HepG2 (cell line): Measurements from ENCODE around the gene PUS3. TPM values are rescaled to one million over a fixed set of nuclear protein-coding genes. Genes with fewer than 3 reads are reported as not detected.

ENCODE experiments used
- ATAC-seq: fragments of 200-7000 bp; cut with Tn5 transposase; 3 replicates; pipeline ENCODE4 v1.9.1; 2020; ENCODE audit warnings: mild to moderate bottlenecking, moderate library complexity
- BruUV-seq: library from RNA; stranded (reverse); fragments of 400-500 nt; replicated peaks from 2 replicates; lab custom pipeline; 2021; lab: Mats Ljungman, UMichigan
- CTCF ChIA-PET: fragments of 300-600 bp; formaldehyde crosslinking; extraction: SDS; loops from one replicate; lab custom pipeline; 2021; ENCODE audit warnings: low total read pairs, inconsistent platforms, low intra/inter-chr PET ratio; lab: Yijun Ruan, JAX
- POLR2A ChIA-PET: fragments of 350-600 bp; sonication (Branson Sonifier 250); formaldehyde crosslinking; loops from one replicate; lab custom pipeline; 2020; ENCODE audit warnings: antibody characterized with exemption, inconsistent platforms; lab: Yijun Ruan, JAX
- DNase-seq: peaks from one replicate; pipeline ENCODE4 v3.0.0-alpha.2; 2015; ENCODE audit warnings: low spot score
- FAIRE-seq: peaks from 3 replicates; lab custom pipeline; 2011; peaks lifted over from hg19 to GRCh38; lab: Jason Lieb, UNC
- H2AFZ ChIP-seq: one replicate; pipeline ENCODE4 v1.6.1; 2011; ENCODE audit warnings: low read length, inconsistent platforms
- H3K27ac ChIP-seq: fragments of 300-600 bp; 3 replicates; pipeline ENCODE4 v1.8.0; 2011; ENCODE audit warnings: mixed run types, mild to moderate bottlenecking, mixed read lengths, low read length, inconsistent platforms; ENCODE audit not compliant: insufficient read depth; ENCODE audit errors: extremely low read length
- H3K27me3 ChIP-seq, 2 experiments: fragments of 200-600 bp in 1 of 2; 2 replicates in 1 of 2; 3 replicates in 1 of 2; pipeline versions ENCODE4 v1.6.0 to v1.8.0; 2011; ENCODE audit warnings: low read length in 2 of 2, mild to moderate bottlenecking in 2 of 2, moderate library complexity in 2 of 2, inconsistent platforms in 1 of 2; ENCODE audit not compliant: insufficient read depth in 2 of 2, control insufficient read depth in 1 of 2
- H3K36me3 ChIP-seq, 2 experiments: fragments of 200-600 bp in 1 of 2; replicated peaks in 1 of 2; 2 replicates in 1 of 2; 3 replicates in 1 of 2; pipeline versions ENCODE4 v1.5.1 to v1.8.0; 2011; ENCODE audit warnings: low read length in 2 of 2, inconsistent platforms in 1 of 2; ENCODE audit not compliant: insufficient read depth in 2 of 2, control insufficient read depth in 1 of 2
- H3K4me1 ChIP-seq: 2 replicates; pipeline ENCODE4 v1.5.1; 2012; ENCODE audit warnings: low read length, inconsistent platforms; ENCODE audit not compliant: insufficient read depth
- H3K4me2 ChIP-seq: 2 replicates; pipeline ENCODE4 v1.6.0; 2011; ENCODE audit warnings: low read depth, low read length, inconsistent platforms
- H3K4me3 ChIP-seq, 3 experiments: fragments of 200-600 bp in 1 of 3; sonication (generic), shearing (Covaris generic) in 1 of 3; replicated peaks in 1 of 3; 2 replicates each; pipeline ENCODE4 v1.5.1; 2011 to 2016; ENCODE audit warnings: low read length in 3 of 3, inconsistent platforms in 2 of 3, low read depth in 2 of 3, mild to moderate bottlenecking in 2 of 3, control low read depth in 1 of 3, mixed read lengths in 1 of 3; ENCODE audit not compliant: insufficient read depth in 1 of 3
- H3K79me2 ChIP-seq: one replicate; pipeline ENCODE4 v1.6.1; 2011; ENCODE audit warnings: low read length, inconsistent platforms; ENCODE audit not compliant: insufficient read depth
- H3K9ac ChIP-seq: 2 replicates; pipeline ENCODE4 v1.6.0; 2011; ENCODE audit warnings: mild to moderate bottlenecking, low read depth, low read length, inconsistent platforms; ENCODE audit not compliant: insufficient read depth
- H3K9me3 ChIP-seq: 2 replicates; pipeline ENCODE4 v1.5.1; 2012; ENCODE audit warnings: mild to moderate bottlenecking, low read length
- H4K20me1 ChIP-seq: 2 replicates; pipeline ENCODE4 v1.6.0; 2011; ENCODE audit warnings: inconsistent platforms, mild to moderate bottlenecking, low read length, moderate library complexity; ENCODE audit not compliant: insufficient read depth
- ARHGAP35 ChIP-seq: sonication (generic); formaldehyde crosslinking; IDR thresholded peaks from 2 replicates; pipeline ENCODE4 v1.9.0; 2022; ENCODE audit warnings: mild to moderate bottlenecking, inconsistent platforms, moderate library complexity, missing genetic modification reagents, borderline replicate concordance
- EP300 ChIP-seq, 3 experiments: sonication (generic) in 1 of 3; formaldehyde crosslinking in 1 of 3; IDR thresholded peaks; 2 replicates each; pipeline versions ENCODE4 v1.5.1 to v1.6.1; 2011 to 2020; ENCODE audit warnings: low read depth in 2 of 3, low read length in 2 of 3, borderline replicate concordance in 1 of 3, improper control_type of control experiment in 1 of 3, mild to moderate bottlenecking in 1 of 3, missing genetic modification reagents in 1 of 3, moderate library complexity in 1 of 3
- GFI1 ChIP-seq: sonication (generic); formaldehyde crosslinking; IDR thresholded peaks from 2 replicates; pipeline ENCODE4 v1.5.0; 2020; ENCODE audit warnings: missing genetic modification reagents, mild to moderate bottlenecking, borderline replicate concordance
- SRSF9 ChIP-seq: fragments of 200-400 bp; formaldehyde crosslinking; IDR thresholded peaks from 2 replicates; pipeline ENCODE4 v1.6.1; 2018; ENCODE audit warnings: borderline replicate concordance, mild to moderate bottlenecking, low read depth, low read length; ENCODE audit not compliant: insufficient read depth, poor library complexity, severe bottlenecking
- TBX3 ChIP-seq: fragments of 450-650 bp; IDR thresholded peaks from 2 replicates; pipeline ENCODE4 v1.6.1; 2017; ENCODE audit warnings: antibody characterized with exemption, mild to moderate bottlenecking, inconsistent platforms, borderline replicate concordance
- THAP7 ChIP-seq: sonication (generic); formaldehyde crosslinking; IDR thresholded peaks from 2 replicates; pipeline ENCODE4 v1.8.1; 2023; ENCODE audit warnings: mild to moderate bottlenecking, missing genetic modification reagents
- YEATS2 ChIP-seq: sonication (generic); formaldehyde crosslinking; IDR thresholded peaks from 2 replicates; pipeline ENCODE4 v1.4.0; 2020; ENCODE audit warnings: missing genetic modification reagents, borderline replicate concordance
- ZHX2 ChIP-seq, 2 experiments: sonication (generic) in 1 of 2; formaldehyde crosslinking in 1 of 2; IDR thresholded peaks; 2 replicates each; pipeline versions ENCODE4 v1.6.1 to v1.9.0; 2014 to 2022; ENCODE audit warnings: antibody characterized with exemption in 1 of 2, borderline replicate concordance in 1 of 2, inconsistent platforms in 1 of 2, low read depth in 1 of 2, missing genetic modification reagents in 1 of 2
- ZMYM3 ChIP-seq: sonication (generic); formaldehyde crosslinking; IDR thresholded peaks from 2 replicates; pipeline ENCODE4 v1.5.1; 2020; ENCODE audit warnings: mild to moderate bottlenecking, missing genetic modification reagents
- ZNF607 ChIP-seq: sonication (generic); formaldehyde crosslinking; IDR thresholded peaks from 2 replicates; pipeline ENCODE4 v1.5.1; 2020; ENCODE audit warnings: missing genetic modification reagents, mild to moderate bottlenecking, borderline replicate concordance
- ZNF749 ChIP-seq: sonication (generic); formaldehyde crosslinking; IDR thresholded peaks from 2 replicates; pipeline ENCODE4 v1.8.0; 2022; ENCODE audit warnings: mild to moderate bottlenecking, missing genetic modification reagents, moderate library complexity, borderline replicate concordance
- ZNF75D ChIP-seq: sonication (generic); formaldehyde crosslinking; IDR thresholded peaks from 2 replicates; pipeline ENCODE4 v1.8.1; 2023; ENCODE audit warnings: missing genetic modification reagents, mild to moderate bottlenecking, borderline replicate concordance
- WGBS: methylation state at CpG from one replicate; pipeline ENCODE4 v1.1.6; 2017; ENCODE audit warnings: low lambda C conversion rate; 5-methylcytosine and 5-hydroxymethylcytosine counted together
- in situ Hi-C: cut with HindIII; loops from 2 replicates; pipeline ENCODE4 v1.10.0; 2017; ENCODE audit warnings: low pct_unique_long_range_greater_than_20kb; ENCODE audit not compliant: extremely low pct_ligation_motif_present
- intact Hi-C: fragments of 100-400 bp; cut with micrococcal nuclease; formaldehyde crosslinking; loops from one replicate; pipeline ENCODE4 v1.10.0; 2022; ENCODE audit not compliant: unreplicated experiment
- polyA plus RNA-seq, 8 experiments: library from polyadenylated mRNA; depleted of rRNA in 3 of 8; stranded (reverse) in 7 of 8; unstranded in 1 of 8; fragments of >200 nt; fragmentation: Illumina TruSeq in 4 of 8; extraction: Trizol in 4 of 8; gene quantifications; 2 replicates each; pipeline versions ENCODE4 v1.2.1 to v1.2.3, GENCODE V29; 2011 to 2016; ENCODE audit warnings: low read depth in 4 of 8, missing spikeins in 1 of 8, mixed read lengths in 1 of 8; ENCODE audit not compliant: insufficient read depth in 1 of 8
- total RNA-seq, 5 experiments: library from RNA; depleted of rRNA; stranded (reverse); fragments of >200 nt; fragmentation: Illumina TruSeq; extraction: Trizol; gene quantifications; 2 replicates each; pipeline ENCODE4 v1.2.3, GENCODE V29; 2016; ENCODE audit warnings: low read depth in 1 of 5

PUS3 gene
- total and polyA plus RNA-seq, 2 of the 13 experiments (the other 11 are each of a cell fraction or from before 2014, with no cell fraction given): 6.0 to 18.2 TPM

- no peaks in the 10 kb centered on the region for H3K79me2 ChIP-seq
- ChIA-PET CTCF (no interaction called here), POLR2A (interaction anchor here (1.4 kb wide), 1 partner anchor 242 kb away, joined by 4 read pairs; no protein-coding TSS in a partner anchor)
- H3K27me3 ChIP-seq: peaks cover 0 to 3% of the 10 kb centered on the region in 2 experiments; a peak in 1 of 5 replicates
- no peak overlapping the region for H3K27ac ChIP-seq
- no TSS peak for BruUV-seq
- in situ Hi-C loops: loop anchor here (5.0 kb wide), 1 partner anchor 118 kb away; the partner anchor contains the start of gene CDON
- peak overlapping the region; percentile 56; the same call in 1 of the 2 replicates for H3K4me2 ChIP-seq
- no peak overlapping the region for H3K4me3 ChIP-seq
- no peaks in the 10 kb centered on the region for H3K9me3 ChIP-seq
- no peak overlapping the region for H3K9ac ChIP-seq
- FAIRE-seq (no peak), DNase-seq (no peak), ATAC-seq (no peak)
- no peaks in the 10 kb centered on the region for H4K20me1 ChIP-seq
- TF ChIP-seq ZNF749 (CRISPR knock-in tag) (no peak), ZNF607 (CRISPR knock-in tag) (no peak), SRSF9 (no peak), TBX3 (no peak), EP300 (IDR thresholded peaks at IDR 0.05; ENCODE audit: low read depth in 2 of 2, low read length in 2 of 2) (no peak), EP300 (CRISPR knock-in tag; IDR thresholded peaks at IDR 0.05; ENCODE audit: borderline replicate concordance) (no peak), THAP7 (CRISPR knock-in tag) (no peak), ZHX2 (IDR thresholded peaks at IDR 0.05; ENCODE audit: low read depth) (no peak), ZHX2 (CRISPR knock-in tag; IDR thresholded peaks at IDR 0.05; ENCODE audit: borderline replicate concordance) (no peak), ARHGAP35 (CRISPR knock-in tag) (no peak), GFI1 (CRISPR knock-in tag) (no peak), YEATS2 (no peak), ZNF75D (CRISPR knock-in tag) (no peak), ZMYM3 (no peak)
- H3K36me3 ChIP-seq: no peaks in the 10 kb centered on the region
- WGBS: 58% methylated on average over 12 of the region's 13 CpGs
- H3K4me1 ChIP-seq: peaks cover 61% of the 10 kb centered on the region
- no peak overlapping the region for H2AFZ ChIP-seq
- intact Hi-C loops: no loop called here
These were observed 41.5 kb upstream of the PUS3 start for GRCh38 chr11:125944350-125945010.
